DMS 273 treated with DMSO at 0.1 percent for 48 hours (cell line): Measurements from ENCODE around the gene KRT33B.
"Not testable (repeated sequence)": the region's sequence is repeated elsewhere in the genome, so short reads cannot be mapped to it uniquely, and the experiment has no call there.

Experiments used
- DNase-seq: peaks from one replicate; lab custom pipeline; 2025; lab: John Stamatoyannopoulos, UW

The KRT33B gene

DNA sequence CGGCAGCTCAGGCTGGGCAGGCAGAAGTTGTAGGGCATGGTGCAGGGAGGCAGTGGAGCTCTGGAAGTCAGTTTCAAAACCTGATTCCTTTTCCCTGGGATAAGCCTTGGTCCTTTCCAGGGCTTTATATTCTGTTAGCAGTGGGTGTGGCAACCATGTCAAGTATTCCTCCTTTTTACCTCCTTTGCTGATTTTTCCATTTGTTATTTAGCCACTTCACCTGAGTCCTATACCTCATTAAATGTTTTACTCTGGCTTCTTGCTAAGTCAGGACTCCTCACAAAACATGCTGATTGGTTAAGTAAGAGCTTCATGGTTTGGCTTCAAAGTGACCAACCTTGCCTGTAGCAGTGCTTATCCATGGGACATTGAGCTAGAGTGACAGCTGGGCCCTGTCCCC lies at the start of gene KRT33B:
KRT33B (minus strand) TSS at position 101 of the 400 bp plus-strand sequence; CDS start at position 38, 63 bp downstream.
- no peak for DNase-seq

DNA sequence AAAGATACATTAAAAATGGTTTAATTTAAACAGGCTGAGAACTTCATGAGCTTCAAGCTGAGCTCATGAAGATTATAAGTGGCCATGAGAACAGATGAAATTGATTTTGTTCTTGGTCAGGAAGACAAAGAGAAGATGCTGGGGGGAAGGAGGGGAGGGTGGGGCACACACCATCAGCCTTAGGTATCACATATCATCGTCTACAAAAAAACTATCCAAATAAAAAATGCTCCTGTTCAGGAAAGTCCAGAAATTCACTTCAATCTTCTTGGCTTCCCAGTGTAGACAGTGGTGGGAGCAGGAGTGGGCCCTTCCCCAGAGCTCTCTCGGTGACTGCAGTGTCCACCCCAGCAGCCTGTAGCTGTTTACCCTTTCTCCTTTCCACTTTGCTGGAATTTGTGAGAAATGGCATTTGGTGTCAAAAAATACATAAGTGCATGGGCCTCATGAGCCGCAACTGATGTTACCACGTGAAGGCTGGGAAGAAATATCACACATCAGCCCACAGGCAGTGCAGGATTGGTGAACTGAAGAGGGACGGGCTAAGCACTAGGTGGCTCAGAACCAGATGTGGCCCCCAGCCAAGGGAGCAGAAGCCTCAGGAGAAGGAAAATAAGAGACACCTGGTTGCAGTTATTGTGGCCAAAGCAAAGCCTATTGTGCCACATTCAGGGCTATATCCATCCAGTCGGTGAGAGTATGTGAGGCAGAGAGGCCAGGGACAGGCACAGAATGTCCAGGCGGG lies 48.7 kb upstream of the KRT33B start:
- no peak for DNase-seq

GRCh38 chr17:41417576-41418015 lies 48.0 kb upstream of the KRT33B start:
- no peak for DNase-seq

DNA sequence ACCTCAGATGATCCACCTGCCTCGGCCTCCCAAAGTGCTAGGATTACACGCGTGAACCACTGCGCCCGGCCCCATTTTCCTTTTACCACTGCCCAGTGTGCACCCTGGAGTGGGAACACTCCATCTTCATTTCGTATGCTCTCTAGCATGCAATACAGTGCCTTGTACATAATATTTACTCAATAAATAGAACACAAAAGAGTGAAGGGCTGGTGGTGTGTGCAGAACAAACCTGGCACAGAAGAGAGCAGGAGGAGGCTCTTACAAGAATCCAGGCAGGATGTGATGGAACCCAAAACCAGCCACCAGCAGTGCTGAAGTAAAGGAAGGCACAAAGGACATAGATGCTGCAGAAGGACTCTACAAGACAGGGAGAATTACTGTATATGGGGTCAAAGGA lies 47.5 kb upstream of the KRT33B start:
- no peak for DNase-seq

GRCh38 chr17:41416479-41416878 lies 46.9 kb upstream of the KRT33B start:
- DNase-seq = no peak

DNA sequence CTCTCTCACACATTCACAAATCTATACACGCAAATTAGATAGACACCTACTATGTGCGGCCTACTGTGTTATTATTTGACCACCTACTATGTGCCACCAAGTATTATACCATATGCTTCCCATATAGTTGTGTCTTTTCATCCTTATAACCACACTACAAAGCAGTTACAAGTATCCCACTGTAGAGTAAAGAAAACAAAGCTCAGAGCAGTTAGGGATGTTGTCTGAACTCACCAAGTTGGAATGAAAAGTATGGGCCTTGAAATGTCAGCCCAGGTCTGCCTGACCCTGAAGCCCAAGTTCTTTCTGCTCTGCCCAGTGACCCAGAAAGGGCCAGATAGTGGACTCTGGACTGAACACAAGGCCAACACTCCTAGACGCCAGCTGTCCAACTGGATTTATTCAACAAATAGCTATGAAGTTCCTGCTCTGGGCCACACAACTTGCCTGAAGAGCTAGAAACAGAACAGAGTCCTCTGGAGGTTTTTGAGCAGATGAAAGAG lies 46.3 kb upstream of the KRT33B start:
- DNase-seq = no peak

DNA sequence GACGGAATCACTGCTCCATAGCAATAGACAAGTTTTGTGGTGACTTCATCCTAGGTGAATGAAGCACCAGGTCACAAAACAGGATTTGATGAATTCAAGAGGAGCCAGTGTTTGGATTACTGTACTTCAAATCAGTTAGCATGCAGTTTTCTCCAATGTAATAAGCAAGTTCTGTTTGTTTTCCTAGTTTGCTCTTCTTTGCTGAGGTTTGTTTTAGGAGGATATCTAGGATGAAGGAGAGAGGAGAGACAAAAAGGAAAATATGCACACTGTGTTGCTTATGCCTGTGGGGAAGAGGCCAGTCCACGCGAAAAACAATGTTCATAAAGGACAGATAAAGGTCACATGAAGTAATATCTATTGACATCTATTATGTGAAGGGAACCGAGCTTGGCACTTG lies 45.8 kb upstream of the KRT33B start:
- DNase-seq = no peak

DNA sequence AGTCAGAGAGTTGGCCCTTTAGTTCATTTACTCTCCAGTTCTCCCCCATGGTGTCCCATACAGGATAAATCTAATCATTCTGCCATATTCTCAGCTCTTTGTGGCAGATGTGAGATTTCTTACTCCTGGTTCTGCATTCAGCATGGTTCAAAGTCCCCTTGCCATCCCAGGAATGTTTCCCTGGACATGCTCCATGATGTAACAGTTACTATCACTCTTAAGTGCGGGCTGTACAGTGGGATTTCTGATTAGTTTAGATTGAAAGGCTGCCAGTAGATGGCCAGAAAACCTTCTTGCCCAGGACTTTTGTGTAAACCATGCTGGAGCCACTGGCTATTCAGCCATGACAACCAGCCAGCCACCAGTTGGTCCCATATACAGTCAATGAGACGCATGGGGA lies 44.4 kb upstream of the KRT33B start:
- DNase-seq = no peak

DNA sequence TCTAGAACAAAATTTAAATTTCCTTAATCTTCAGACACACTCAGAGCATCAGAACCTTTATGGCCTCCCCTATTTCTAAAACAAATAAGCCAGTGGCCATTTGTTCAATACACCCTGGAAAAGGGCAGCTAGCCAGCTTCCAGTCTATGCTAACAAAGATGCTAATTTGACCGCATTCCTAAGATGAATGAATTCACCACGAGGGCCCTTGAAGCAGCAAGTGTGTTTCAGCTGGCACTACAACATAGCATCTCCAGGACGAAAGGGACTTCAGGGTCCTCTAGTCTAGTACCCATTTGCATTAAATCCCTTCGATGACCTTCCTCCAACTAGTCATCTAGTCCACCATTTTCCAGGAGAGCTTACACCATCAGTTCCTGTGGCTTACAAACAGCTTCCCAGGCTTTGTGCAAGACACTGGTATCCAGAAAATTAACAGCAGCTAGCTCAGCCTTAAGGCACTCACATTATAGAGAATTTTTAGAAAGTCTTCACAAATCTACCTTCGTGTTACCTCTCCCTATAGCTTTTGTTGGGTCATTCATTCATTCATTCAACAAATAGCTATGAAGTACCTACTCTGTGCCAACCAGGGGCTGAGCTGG lies 43.8 kb upstream of the KRT33B start:
- no peak for DNase-seq

DNA sequence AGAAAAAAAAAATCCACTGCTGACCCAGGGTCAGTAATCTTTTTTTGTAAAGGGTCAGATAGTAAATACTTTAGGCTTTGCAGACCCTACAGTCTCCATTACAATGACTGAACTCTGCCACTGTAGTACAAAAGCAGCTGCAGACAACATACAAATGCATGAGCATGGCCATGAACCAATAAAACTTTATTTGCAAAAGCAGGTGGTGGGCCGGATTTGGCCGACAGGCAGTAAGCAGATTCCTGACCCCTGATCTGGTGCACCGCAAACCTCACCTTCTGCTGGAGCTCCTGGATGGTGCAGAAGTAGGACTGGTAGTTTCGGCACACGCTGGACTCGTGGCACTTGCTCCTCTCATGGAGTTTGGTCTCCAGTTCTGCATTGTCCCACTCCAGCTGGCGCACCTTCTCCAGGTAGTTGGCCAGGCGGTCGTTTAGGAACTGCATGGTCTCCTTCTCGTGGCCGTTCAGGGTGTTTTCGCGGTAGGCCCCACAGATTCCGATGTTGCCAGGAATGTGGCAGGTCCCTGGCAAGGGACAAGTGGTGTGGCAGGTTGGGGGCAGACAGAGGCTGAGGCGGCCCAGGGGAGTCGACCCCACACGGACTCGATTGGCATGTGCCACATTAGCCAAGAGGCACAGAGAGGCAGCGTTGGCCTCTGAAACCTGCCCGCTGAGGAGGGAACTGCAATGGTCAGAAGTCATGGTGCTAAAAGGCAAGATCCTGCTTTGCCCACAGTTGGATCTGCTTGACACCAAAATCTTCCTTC lies 41.6 kb upstream of the KRT33B start:
- DNase-seq = no peak

- no peak for DNase-seq
Observed at GRCh38 chr17:41407226-41407625, 37.6 kb upstream of the KRT33B start.

GRCh38 chr17:41406205-41406604 lies 36.6 kb upstream of the KRT33B start:
- DNase-seq = no peak

- no peak for DNase-seq
Observed at GRCh38 chr17:41404024-41404671, 34.5 kb upstream of the KRT33B start.

- no peak for DNase-seq
Observed at GRCh38 chr17:41403404-41404023, 33.9 kb upstream of the KRT33B start.

DNA sequence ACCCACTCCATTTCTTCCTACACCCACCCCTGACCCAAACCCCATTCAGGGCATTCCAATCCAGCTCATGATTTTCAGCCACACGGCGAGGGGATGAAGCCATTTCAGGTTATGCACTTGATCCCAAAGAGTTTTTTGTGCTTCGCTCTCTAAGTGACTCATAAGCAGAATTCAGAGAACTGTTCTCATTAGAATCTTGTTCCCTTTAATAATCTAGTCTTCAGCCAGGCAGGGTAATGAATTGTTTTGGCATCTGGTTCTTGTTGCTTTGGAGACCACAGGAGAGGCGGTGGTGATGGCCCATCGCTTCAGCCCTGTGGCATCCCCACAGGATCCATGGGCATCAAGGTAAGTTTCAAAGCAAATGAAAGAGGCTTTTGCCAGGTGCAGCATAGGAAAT lies 32.5 kb upstream of the KRT33B start:
- no peak for DNase-seq

DNA sequence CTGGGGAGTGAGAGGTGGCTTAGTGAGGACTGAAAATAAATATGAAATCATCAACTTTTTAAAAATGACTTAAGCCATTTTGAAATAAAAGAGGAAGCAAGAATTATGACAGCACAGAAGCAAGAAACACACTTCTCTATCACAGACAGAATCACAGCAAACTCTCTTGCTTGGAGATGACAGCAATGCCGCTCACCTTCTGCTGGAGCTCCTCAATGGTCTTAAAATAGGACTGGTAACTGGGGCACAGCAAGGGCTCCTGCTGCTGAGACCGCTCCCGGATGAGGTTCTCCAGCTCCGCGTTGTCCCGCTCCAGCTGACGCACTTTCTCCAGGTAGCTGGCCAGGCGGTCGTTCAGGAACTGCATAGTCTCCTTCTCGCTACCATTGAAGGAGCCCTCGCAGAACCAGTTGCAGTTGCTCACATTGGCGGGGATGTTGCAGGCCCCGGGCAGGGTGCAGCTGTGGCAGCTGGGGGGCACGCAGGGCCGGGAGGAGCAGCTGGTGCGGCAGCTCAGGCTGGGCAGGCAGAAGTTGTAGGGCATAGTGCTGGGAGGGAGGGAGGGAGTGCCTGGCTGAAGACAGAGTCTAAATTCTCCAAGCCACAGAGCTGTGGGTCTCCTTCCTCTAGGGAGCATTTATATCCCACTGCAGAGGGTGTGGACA lies 27.5 kb upstream of the KRT33B start, which contains the start of gene KRT31:
KRT31 (minus strand) TSS at position 613 of the 665 bp plus-strand sequence; CDS start at position 544, 69 bp downstream.
- DNase-seq = no peak

- no peak for DNase-seq
Observed at GRCh38 chr17:41396340-41396739, 26.7 kb upstream of the KRT33B start.

- DNase-seq = no peak
Observed at GRCh38 chr17:41395611-41396010, 26.0 kb upstream of the KRT33B start.

DNA sequence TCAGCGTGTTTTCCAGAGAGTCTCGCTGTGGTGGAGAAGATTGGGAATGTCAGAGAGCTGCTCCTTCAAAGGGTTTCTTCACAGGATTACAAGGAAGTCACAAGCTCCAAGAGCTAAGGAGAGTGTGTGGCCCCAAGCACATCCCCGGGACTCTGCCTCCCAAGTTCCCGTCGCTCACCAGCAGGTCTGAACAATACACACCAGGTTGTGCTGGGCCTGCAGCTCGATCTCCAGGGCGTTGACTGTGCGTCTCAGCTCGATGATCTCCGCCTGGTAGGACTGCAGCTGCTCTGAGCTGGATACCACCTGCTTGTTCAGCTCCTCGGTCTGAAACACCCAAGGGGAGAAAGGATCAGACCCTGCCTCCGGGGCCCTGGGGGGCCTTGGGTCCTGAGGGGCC lies 25.4 kb upstream of the KRT33B start:
- not testable (repeated sequence) for DNase-seq

DNA sequence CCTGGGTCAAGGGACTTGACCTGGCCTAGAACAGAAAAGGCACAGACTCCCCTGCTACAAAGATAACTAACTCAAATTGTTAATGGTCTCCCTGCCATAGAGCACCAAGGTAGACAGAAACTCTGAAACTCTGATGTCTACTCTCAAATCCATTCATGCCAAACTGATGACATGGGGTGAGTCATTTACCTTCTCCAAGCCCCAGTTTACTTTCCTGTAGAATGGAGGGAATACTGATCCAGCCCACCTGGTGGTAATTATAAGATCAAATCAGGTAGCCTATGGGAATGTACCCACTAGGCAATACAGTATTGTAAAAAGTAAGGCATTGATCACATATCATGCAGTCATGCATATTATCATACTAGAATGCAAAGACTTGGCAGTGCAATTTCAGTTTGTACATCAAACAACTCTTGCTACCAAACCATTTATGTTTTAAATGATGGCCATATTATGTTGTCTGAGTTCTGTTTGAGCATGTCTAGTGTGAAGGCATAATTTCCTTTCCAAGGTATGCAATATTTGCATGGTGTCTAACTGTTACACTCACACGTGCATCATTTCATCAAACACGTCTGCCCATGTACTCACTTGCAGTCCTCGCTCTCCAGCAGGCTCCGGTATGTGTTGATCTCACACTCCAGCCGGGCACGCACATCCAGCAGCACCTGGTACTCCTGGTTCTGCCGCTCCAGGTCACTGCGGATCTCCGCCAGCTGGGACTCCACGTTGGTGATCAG lies 24.8 kb upstream of the KRT33B start:
- DNase-seq = no peak
